GM19455 (cell line): ENCODE measurements around the gene AMN1.
"Not testable (repeated sequence)": the region's sequence is repeated elsewhere in the genome, so short reads cannot be mapped to it uniquely, and the experiment has no call there.

Experiments used
- ATAC-seq: cut with Tn5 transposase; IDR thresholded peaks from one replicate; pipeline ENCODE4 v1.9.1; 2021; ENCODE audit not compliant: unreplicated experiment

Gene AMN1

DNA sequence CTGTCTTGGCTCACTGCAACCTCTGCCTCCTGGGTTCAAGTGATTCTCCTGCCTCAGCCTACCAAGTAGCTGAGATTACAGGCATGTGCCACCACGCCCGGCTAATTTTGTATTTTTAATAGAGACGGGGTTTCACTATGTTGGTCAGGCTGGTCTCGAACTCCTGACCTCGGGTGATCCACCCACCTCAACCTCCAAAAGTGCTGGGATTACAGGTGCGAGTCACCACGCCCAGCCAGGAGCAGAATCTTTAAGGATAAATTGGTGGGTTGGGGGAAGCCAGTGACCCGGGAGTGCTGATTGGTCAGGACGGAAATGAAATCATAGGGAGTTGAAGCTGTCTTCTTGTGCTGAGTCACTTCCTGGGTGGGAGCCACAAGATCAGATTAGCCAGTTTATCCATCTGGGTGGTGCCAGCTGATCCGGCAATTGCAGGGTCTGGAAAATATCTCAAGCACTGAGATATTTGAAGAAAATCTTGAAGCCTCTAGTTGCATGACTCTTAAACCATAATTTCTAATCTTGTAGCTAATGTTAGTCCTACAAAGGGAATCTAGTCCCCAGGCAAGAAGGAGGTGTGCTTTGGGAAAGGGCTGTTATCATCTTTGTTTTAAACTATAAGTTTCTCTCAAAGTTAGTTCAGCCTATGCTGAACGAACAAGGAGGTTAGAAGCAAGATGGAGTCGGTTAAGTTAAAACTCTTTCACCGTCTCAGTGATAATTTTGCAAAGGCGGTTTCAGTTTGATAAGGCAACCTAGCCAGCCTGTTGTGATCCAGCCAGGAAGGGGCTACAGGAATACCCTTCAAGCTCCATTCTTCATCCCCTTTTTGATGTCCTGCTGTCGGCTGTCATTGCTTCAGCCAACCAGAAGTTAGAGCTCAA, 5.0 kb upstream of the AMN1 start:
- not testable (repeated sequence) for ATAC-seq

DNA sequence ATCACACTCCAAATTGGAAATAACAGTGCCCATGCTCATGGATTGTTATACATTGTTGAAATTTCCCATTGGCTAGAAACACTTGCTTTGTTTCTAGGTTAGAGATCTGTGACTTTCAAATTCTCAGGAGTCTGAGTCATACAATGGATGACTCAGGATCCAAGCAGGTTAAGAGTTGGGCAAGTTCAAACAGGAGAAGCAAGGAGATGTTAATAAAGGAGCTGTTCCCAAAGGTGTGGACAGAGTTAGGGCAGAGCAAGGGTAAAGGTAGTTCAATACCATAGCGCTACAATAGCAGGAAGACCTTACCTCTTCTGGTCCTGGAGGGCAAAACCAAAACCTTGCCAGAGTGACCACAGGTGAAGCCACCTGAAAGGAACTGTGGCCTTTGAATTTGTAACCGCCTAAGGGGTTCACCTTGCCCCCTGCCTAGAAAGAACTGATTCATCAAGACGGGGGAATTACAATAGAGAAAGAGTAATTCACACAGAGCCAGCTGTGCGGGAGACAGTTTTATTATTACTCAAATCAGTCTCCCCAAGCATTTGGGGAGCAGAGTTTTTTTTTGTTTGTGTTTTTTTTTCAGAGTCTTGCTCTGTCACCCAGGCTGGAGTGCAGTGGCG, 4.2 kb upstream of the AMN1 start:
- ATAC-seq: no peak

DNA sequence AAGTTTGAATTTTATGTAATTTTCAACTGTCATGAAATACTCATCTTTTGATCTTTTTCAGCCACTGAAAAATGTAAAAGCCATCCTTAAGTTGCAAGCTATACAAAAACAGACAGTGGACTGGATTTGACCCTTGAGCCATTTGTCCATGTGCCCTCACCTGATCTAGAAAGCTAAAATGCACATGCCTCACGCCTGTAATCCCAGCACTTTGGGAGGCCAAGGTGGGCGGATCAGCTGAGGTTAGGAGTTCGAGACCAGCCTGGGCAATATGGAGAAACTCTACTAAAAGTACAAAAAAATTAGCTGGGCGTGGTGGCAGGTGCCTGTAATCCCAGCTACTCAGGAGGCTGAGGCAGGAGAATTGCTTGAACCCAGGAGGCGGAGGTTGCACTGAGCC, 2.4 kb upstream of the AMN1 start:
- ATAC-seq: not testable (repeated sequence)

DNA sequence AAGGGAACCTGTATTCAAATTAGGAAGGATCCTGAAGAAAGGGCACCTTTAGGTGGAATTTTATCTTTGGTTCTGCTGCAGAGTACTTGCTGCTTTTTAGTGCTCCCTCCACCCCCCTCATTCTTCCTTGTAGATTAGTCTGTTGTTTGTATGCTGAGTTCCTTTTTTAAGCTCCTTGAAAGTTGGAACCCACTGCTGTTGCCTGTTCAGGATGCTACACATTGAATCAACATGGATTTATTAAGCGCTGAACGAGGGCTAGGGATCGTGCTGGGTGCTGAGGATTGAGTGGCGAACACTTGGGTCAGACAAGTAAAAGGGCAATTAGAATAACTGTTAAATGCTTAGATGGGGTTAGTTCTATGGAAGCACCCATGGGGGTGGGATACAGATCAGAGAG, 884 bp upstream of the AMN1 start:
- ATAC-seq: no peak

DNA sequence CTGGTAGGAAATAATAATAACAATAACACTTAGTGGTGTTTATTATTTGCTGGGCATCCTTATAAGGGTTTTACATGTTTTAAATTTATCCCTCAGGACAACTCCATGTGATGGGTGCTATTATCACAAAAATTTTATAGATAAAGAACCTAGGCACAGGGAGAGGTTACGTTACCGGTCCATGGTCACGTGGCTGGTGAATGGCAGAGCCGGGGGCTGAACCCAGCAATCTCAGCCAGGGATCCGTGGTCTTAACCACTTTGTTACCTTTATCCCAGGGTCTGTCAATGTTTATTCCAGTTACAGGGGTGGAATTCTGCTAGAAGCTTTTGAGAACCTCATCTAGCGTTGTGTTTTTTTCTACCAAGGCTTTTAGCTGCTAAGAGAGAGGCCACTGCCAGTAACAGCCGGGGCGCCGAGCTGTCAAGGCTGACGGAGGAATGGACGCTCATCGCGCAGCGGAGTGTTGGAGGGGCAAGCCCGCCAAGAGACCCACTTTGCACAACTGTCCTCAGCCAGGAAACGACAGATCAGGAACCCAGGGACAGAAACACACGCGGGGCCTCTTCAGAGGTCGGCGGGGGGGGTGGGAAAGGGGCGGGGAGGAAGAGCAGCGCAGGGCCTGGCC, 418 bp downstream of the AMN1 start:
- ATAC-seq: no peak

DNA sequence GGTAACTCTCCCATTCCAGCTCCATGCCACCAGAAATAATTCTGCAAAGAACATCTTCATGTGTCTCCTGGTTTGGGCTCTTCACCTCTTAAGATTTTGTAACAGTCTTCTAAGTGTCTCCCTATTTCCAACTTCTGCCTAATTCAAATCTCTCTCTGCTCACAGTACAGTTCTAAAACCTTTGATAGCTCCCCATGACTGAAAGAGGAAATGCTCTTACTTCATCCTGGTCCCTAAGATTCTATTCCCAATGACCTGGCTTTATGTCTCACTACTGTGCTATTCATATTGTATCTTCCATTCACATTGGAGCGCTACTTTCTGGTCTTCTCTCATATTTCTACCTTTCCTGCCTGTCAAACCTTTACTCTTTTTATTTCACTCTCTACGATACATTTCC, 1.6 kb downstream of the AMN1 start:
- no peak for ATAC-seq

DNA sequence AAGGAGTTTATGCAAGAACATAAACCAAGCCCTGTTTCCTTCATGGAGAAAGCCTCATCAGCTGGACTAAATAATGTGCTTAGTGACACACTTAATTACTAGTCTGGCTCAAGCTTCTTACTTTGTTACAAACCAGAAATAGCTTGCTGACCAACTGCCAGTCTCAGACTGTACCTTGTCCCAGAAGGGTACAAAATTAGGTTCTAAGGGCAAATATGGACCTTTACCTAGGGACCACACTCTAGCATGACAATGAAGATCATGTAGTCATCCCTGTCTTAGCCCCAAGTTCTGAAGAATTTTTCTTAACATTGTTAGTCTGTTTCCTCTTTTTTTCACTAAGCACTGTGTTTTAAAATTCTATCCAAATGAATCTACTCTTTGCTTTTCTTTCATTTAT, 2.2 kb downstream of the AMN1 start:
- no peak for ATAC-seq

DNA sequence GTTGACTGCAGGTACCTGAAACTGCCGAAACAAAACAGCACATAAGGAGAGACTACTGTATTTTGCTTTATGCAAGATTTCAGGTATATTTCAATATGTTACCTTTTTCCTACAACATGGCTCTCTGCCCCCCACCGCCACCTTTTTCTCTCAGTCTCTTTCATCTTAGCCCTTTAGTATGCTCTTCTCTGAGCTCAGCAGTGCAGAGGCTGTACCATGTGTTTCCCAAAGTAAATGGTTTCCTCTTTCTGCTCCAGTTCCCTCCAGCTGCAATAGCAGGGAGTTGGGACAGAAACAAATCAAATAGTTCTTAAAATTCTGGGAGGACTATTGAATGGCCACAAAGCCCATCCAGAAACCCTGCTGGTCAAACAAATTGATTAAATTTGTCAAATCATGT, 4.3 kb downstream of the AMN1 start:
- no peak for ATAC-seq

DNA sequence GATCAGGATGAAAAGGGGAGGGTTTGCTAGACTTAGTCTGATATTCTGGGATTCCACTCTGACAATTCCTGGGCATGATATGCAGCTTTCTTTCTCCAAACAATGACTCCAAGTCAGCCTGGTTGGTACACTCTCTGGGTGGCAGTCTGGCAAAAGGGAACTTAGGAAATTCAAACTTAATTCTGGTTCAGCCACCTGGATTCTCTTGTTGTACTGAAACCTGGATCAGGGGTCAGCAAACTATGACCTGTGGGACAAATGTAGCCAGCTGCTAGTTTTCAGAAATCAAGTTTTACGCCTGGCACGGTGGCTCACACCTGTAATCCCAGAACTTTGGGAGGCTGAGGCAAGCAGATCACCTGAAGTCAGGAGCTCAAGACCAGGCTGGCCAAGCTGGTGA, 6.2 kb downstream of the AMN1 start:
- ATAC-seq: no peak

DNA sequence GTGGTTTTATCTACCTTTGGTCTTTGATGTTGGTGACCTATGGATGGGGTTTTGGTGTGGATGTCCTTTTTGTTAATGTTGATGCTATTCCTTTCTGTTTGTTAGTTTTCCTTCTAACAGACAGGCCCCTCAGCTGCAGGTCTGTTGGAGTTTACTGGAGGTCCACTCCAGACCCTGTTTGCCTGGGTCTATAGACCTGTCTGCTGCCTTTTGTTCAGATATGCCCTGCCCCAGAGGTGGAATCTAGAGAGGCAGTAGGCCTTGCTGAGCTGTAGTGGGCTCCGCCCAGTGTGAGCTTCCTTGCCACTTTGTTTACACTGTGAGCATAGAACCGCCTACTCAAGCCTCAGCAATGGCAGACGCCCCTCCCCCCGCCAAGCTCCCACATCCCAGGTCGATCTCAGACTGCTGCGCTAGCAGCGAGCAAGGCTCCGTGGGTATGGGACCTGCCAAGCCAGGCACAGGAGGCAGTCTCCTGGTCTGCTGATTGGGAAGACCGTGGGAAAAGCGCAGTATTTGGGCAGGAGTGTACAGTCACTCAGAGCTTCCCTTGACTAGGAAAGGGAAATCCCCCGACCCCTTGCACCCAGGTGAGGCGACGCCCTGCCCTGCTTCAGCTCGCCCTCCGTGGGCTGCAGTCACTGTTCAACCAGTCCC, 10.2 kb downstream of the AMN1 start:
- not testable (repeated sequence) for ATAC-seq

DNA sequence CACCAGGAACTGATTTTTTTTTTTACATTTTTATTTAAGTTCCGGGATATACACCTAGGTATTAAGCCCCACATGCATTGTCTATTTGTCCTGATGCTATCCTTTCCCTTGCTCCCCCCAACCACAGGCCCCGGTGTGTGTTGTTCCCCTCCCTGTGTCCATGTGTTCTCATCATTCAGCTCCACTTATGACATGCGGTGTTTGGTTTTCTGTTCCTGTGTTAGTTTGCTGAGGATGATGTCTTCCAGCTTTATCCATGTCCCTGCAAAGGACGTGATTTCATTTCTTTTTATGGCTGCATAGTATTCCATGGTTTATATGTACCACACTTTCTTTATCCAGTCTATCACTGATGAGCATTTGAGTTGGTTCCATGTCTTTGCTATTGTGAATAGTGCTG, 11.8 kb downstream of the AMN1 start:
- ATAC-seq: not testable (repeated sequence)

DNA sequence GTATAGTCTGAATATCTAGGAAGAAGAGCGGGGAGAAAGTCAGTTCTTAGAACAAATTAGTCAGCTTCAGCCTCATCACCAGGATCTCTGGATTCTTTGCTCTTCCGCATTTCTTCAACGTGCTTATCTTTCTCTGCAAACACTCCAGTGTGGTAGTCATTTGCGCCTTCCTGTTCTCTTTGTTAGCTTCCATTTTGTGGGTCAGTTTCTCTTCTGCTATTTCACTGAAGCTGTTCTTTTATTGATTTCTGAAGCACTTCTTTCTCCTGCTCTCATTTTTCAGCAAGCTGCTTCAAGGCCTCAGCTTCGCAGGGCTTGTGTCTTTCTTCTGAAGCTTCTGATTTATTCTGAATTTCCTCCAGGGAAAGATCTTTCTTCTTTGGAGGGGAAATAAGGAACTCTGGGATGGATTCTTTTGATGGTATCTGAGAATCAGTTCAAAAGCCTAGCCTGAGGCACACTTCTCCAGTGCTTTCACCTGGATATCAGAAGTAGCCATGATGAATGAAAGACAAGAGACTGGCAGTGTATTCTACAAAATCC, 13.5 kb downstream of the AMN1 start:
- ATAC-seq: peak; percentile 76

DNA sequence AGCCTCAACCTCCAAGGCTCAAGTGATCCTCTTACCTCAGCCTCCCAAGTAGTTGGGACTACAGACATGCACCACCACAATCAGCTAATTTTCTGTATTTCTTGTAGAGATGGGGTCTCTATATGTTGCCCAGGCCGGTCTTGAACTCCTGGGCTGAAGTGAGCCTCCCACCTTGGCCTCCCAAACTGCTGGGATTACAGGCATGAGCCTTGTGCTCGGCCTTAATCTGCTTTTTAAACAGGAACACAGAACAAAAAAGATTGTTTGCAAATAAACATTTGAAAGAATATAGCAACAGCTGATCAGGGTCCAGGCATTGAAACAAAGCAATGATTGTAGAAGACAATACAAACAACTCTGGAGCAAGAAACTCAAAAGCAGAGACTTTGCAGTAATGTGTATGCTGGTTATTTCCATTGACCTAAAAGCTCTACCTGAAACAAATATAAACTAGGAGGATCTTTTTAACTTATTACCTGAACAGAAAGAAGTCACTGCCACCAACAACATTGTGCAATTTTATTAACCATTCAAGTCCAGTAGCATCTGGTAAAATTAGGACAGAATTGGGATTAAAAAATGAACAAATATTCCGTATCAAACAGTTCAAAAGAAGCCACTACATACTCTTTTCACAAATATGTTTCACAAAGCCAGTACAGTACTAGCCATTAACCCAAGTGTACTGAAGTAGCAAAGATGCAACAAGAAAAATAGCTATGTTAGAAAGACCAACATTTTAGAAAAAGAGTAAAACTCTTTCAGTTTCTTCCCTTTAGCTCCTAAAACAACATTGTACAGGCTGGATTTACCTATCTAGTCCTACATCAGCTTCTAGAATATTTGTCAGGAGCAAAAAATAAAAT, 14.2 kb downstream of the AMN1 start:
- peak; percentile 27 for ATAC-seq

DNA sequence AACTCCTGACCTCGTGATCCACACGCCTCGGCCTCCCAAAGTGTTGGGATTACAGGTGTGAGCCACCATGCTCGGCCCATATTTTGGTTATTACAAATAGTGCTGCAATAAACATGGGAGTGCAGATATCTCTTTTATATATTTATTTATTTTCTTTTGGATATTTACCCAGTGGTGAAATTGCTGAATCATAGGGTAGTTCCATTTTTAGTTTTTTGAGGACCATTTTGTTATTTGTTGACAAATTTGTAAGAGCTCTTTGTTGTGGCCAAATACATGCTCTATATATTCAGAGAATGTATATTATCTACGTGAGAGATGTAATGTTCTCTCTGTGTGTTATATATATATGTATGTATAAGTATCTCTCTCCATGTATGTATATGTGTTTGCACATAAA, 15.9 kb downstream of the AMN1 start:
- ATAC-seq: no peak

DNA sequence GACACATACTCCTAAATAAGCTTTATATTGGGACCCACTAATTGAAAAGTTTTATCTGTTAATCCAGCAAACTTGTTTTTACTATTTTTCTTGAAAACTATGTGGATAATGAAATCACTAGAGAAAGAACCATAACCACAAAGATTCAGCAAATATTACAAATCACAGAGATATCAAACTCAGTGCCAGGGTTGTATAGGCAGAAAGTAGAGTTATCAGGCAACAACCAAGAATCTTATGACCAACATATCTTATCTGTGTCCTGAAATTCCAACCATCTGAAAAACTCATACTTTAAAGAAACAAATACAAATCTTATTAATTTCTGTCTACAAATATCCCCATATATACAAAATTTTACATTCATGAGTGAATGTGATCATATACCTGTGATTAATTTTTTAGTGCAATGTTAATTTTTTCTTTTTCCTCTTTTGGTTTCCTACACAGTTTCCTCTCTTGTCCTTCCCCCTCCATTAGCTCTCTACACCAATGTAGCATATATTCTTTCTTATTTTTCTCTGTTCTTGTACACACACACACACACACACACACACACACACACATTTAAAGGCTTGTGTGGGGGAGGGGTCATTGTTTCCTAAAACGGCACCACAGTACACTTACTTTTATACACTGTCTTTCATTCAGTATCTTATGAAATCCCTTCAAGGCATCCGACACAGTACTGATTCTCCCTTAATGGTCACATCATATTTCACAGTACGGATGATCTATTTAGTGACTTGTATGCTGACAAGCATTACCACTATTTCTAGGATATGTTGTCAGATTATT, 18.6 kb downstream of the AMN1 start:
- no peak for ATAC-seq

DNA sequence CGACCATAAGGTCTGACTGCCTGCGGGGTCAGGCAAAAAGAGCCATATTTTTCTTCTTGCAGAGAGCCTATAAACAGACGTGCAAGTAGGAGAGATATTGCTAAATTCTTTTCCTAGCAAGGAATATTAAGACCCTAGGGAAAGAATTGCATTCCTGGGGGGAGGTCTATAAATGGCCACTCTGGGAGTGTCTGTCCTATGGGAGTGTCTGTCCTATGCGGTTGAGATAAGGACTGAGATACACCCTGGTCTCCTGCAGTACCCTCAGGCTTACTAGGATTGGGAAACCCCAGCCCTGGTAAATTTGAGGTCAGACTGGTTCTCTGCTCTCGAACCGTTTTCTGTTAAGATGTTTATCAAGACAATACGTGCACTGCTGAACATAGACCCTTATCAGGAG, 20.7 kb downstream of the AMN1 start:
- ATAC-seq: not testable (repeated sequence)

DNA sequence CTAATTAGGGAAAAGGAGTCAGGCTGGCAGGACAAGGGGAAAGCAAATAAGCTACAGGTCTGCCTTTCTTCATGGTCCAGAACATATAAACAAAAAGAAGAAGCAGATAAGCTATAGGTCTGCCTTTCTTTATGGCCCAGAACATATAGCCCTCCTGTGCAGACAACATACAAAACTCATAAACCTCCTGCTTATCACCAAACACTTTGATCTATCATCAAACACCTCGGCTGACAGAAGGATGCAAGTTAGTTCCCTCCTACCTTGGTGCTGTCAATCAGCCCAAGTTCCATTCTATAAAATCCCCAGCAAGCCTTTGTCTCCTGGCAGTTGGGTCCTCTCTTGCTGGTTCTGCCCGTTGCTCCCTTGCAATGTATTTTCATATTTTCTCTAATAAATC, 23.2 kb downstream of the AMN1 start:
- ATAC-seq: no peak

DNA sequence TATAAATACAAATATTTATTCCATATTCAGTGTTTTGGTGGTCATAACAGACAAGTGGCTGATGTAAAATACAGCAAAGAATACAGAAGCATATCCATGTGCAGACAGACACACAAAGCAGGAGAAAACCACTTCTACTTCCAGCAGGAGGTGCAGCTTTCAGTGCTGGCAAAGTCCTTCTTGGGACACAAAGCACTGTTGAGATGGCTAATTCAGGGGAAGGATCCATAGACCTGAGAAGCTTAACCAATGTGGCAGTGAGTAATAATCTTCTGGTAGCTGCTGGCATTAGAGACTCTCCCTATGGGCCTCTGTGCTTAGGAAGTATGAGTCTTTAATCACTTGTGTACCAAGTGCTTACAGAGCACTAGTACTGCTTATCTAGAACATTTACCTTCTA, 26.8 kb downstream of the AMN1 start:
- ATAC-seq: no peak

DNA sequence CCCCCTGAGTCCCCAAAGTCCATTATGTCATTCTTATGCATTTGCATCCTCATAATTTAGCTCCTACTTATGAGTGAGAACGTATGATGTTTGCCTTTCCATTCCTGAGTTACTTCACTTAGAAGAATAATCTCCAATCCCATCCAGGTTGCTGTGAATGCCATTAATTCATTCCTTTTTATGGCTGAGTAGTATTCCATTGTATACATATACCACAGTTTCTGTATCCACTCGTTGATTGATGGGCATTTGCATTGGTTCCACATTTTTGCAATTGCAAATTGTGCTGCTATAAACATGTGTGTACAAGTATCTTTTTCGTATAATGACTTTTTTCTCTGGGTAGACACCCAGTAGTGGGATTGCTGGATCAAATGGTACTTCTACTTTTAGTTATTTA, 38.9 kb downstream of the AMN1 start:
- ATAC-seq: not testable (repeated sequence)

DNA sequence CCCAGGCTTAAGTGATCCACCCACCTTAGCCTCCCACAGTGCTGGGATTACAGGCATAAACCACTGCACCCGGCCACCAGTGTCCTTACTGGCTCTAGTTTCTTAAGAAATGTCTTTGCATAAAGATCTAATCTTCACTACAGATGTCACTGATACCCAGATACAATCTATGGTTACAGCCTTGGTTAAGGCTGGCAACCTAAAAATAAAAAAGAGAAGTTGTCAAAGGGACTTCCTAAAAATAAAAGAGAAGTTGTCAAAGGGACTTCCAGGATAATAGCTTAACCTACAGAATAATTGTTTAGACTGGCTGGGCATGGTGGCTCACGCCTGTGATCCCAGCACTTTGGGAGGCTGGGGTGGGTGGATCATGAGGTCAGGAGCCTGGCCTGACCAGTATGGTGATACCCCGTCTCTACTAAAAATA, 41.7 kb downstream of the AMN1 start:
- no peak for ATAC-seq
